ENCODE data around the gene SRSF7. TPM values are rescaled to one million over a fixed set of nuclear protein-coding genes. Genes with fewer than 3 reads are reported as not detected.
"Not testable (repeated sequence)": the region's sequence is repeated elsewhere in the genome, so short reads cannot be mapped to it uniquely, and the experiment has no call there.

The SRSF7 gene
- total and polyA plus RNA-seq, 2 donors from 2014 or later: 74.1 to 123 TPM

DNA sequence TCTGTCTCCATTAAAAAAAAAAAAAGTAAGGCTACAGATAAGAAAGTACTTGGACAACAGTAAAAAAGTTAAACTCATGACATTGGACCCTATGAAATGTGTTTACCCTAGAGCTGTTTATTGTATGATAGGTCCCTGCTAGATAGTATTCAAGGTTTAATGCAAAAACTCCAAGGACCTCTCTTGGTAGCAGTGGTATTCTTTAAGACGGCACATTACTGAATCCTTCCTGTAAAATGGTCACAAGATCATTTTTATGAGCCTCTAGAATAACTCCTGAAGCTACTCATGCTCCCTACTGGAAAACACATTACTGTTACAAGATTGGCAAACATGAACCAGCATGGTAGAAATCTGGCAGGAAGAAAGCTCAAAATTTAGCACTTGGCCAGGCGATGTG is 46.5 kb downstream of the SRSF7 start:
- no peaks in the 10 kb centered on the region for H3K4me1 ChIP-seq (ENCODE audit: control insufficient read depth in 2 of 3, insufficient read depth in 2 of 3, low read depth in 1 of 3, low read length in 3 of 3)
- no peak overlapping the region for H3K9ac ChIP-seq (ENCODE audit: low read length in 3 of 3)
- no peak for FAIRE-seq
- intact Hi-C loops (cut with DNase I): no loop called here
- H3K27ac ChIP-seq (ENCODE audit: low read depth in 2 of 2, low read length in 2 of 2): no peak overlapping the region
- H3K9me3 ChIP-seq (ENCODE audit: control insufficient read depth in 2 of 3, insufficient read depth in 1 of 3, low read length in 3 of 3): no peaks in the 10 kb centered on the region
- no peak for DNase-seq
- TF ChIP-seq, protein P1, sequence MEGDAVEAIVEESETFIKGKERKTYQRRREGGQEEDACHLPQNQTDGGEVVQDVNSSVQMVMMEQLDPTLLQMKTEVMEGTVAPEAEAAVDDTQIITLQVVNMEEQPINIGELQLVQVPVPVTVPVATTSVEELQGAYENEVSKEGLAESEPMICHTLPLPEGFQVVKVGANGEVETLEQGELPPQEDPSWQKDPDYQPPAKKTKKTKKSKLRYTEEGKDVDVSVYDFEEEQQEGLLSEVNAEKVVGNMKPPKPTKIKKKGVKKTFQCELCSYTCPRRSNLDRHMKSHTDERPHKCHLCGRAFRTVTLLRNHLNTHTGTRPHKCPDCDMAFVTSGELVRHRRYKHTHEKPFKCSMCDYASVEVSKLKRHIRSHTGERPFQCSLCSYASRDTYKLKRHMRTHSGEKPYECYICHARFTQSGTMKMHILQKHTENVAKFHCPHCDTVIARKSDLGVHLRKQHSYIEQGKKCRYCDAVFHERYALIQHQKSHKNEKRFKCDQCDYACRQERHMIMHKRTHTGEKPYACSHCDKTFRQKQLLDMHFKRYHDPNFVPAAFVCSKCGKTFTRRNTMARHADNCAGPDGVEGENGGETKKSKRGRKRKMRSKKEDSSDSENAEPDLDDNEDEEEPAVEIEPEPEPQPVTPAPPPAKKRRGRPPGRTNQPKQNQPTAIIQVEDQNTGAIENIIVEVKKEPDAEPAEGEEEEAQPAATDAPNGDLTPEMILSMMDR (IDR thresholded peaks at IDR 0.05; ENCODE audit: borderline replicate concordance, extremely low read depth, insufficient read depth): no peak
- no peak overlapping the region for H3K4me3 ChIP-seq (ENCODE audit: low read length in 3 of 3)
- peaks cover 0 to 3% (median 0%) of the 10 kb centered on the region in 3 donors for H3K36me3 ChIP-seq (ENCODE audit: control insufficient read depth in 2 of 3, insufficient read depth in 3 of 3, low read length in 3 of 3)
- no peaks in the 10 kb centered on the region for H3K27me3 ChIP-seq (ENCODE audit: control insufficient read depth, insufficient read depth, low read length)

DNA sequence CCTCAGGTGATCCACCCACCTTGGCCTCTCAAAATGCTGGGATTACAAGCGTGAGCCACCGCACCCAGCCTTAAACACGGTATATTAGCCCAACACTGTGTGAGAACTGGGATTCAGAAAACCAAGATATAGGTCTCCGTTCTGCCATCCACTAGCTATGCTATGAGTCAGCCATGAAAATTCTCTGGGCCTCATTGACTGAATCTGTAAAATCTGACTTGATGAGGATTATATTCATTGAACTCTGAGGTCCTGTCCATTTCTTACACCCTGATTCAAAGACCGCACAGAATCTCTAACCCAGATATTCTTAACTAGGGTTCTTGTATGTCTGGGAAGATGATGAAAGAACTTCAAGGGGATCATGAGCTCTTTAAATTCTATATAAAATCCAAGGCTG is 47.8 kb downstream of the SRSF7 start:
- H3K27me3 ChIP-seq (ENCODE audit: control insufficient read depth, insufficient read depth, low read length); H3K4me1 ChIP-seq (ENCODE audit: control insufficient read depth in 2 of 3, insufficient read depth in 2 of 3, low read depth in 1 of 3, low read length in 3 of 3); DNase-seq; FAIRE-seq; H3K27ac ChIP-seq (ENCODE audit: low read depth in 2 of 2, low read length in 2 of 2); intact Hi-C loops (cut with DNase I); H3K4me3 ChIP-seq (ENCODE audit: low read length in 3 of 3); H3K9ac ChIP-seq (ENCODE audit: low read length in 3 of 3); H3K9me3 ChIP-seq (ENCODE audit: control insufficient read depth in 2 of 3, insufficient read depth in 1 of 3, low read length in 3 of 3); H3K36me3 ChIP-seq (ENCODE audit: control insufficient read depth in 2 of 3, insufficient read depth in 3 of 3, low read length in 3 of 3): not testable (repeated sequence)

DNA sequence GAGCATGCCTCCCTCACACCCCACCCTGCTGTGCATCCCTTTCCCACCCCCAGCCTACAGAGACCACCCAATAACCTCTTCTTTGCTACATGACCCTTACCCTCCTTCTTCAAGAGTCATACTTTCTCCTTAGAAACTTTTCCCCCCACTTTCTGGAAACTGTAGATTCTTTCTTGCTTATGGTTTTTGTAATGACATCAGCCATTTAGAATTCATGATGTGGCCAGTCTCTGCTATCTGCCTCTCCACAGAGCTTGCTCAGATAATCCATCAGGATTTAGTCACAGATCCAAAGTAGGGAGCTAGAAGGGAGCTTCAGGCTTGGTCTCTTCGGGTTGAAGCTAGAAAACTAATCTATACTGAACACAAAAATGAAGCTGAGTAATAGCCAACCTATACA is 48.7 kb downstream of the SRSF7 start:
- DNase-seq: no peak
- intact Hi-C loops (cut with DNase I): no loop called here
- Histone ChIP-seq H3K27ac (ENCODE audit: low read depth in 2 of 2, low read length in 2 of 2) (no peak overlapping the region), H3K9me3 (ENCODE audit: control insufficient read depth in 2 of 3, insufficient read depth in 1 of 3, low read length in 3 of 3) (no peaks in the 10 kb centered on the region), H3K36me3 (ENCODE audit: control insufficient read depth in 2 of 3, insufficient read depth in 3 of 3, low read length in 3 of 3) (peaks cover 0 to 3% (median 0%) of the 10 kb centered on the region in 3 donors), H3K4me3 (ENCODE audit: low read length in 3 of 3) (no peak overlapping the region), H3K4me1 (ENCODE audit: control insufficient read depth in 2 of 3, insufficient read depth in 2 of 3, low read depth in 1 of 3, low read length in 3 of 3) (no peaks in the 10 kb centered on the region), H3K27me3 (ENCODE audit: control insufficient read depth, insufficient read depth, low read length) (no peaks in the 10 kb centered on the region), H3K9ac (ENCODE audit: low read length in 3 of 3) (no peak overlapping the region)
- FAIRE-seq: no peak
- TF ChIP-seq, protein P1 (IDR thresholded peaks at IDR 0.05; ENCODE audit: borderline replicate concordance, extremely low read depth, insufficient read depth): no peak

DNA sequence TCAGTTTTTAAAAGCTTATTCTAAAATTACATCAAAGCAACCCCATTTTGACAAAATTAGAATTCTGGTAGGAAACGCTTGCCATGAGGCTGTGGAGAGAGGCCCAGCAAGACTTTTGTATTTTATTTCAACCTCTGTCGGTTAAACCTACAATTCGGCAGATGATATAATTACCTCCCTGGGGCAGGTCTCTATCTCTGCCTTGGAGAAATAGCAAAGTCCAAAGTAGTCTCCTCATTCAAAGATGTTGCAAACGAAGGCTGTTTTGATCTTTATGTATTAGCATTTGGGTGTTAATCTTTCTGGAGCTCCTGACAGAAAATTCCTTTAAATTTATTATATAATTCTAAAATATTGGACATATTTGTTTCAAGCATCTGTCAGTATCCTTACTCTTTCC is 49.6 kb downstream of the SRSF7 start:
- Histone ChIP-seq H3K9me3 (ENCODE audit: control insufficient read depth in 2 of 3, insufficient read depth in 1 of 3, low read length in 3 of 3) (no peaks in the 10 kb centered on the region), H3K4me3 (ENCODE audit: low read length in 3 of 3) (no peak overlapping the region), H3K9ac (ENCODE audit: low read length in 3 of 3) (no peak overlapping the region), H3K27ac (ENCODE audit: low read depth in 2 of 2, low read length in 2 of 2) (no peak overlapping the region), H3K4me1 (ENCODE audit: control insufficient read depth in 2 of 3, insufficient read depth in 2 of 3, low read depth in 1 of 3, low read length in 3 of 3) (no peaks in the 10 kb centered on the region), H3K27me3 (ENCODE audit: control insufficient read depth, insufficient read depth, low read length) (no peaks in the 10 kb centered on the region), H3K36me3 (ENCODE audit: control insufficient read depth in 2 of 3, insufficient read depth in 3 of 3, low read length in 3 of 3) (peaks cover 0 to 3% (median 0%) of the 10 kb centered on the region in 3 donors)
- DNase-seq (no peak), FAIRE-seq (no peak)
- TF ChIP-seq, protein P1 (IDR thresholded peaks at IDR 0.05; ENCODE audit: borderline replicate concordance, extremely low read depth, insufficient read depth): no peak
- intact Hi-C loops (cut with DNase I): no loop called here
